ENCODE measurements around the gene TIGIT.

The TIGIT gene

GRCh38 chr3:114351123-114351821, 57.4 kb downstream of the TIGIT start:
- DNase-seq (ENCODE audit: low spot score) = no peak

GRCh38 chr3:114351822-114352145, 58.0 kb downstream of the TIGIT start:
- no peak for DNase-seq (ENCODE audit: low spot score)

- no peak for DNase-seq (ENCODE audit: low spot score)
These were observed 61.8 kb downstream of the TIGIT start for GRCh38 chr3:114355653-114356052.

- no peak for DNase-seq (ENCODE audit: low spot score)
These were observed 62.2 kb downstream of the TIGIT start for GRCh38 chr3:114356066-114356465.

- no peak for DNase-seq (ENCODE audit: low spot score)
These were observed 62.7 kb downstream of the TIGIT start for GRCh38 chr3:114356525-114356924.
